Activated CD4-positive, alpha-beta memory T cell treated with anti-CD3 and anti-CD28 coated beads, Interleukin-2, amount 10 ng/mL, durations not matched to agents 7 days and 5 days (primary cell): ENCODE results near the gene BEGAIN. TPM values are rescaled to one million over a fixed set of nuclear protein-coding genes. Genes with fewer than 3 reads are reported as not detected.

ENCODE experiments used
- CTCF ChIA-PET: fragments of 350-600 bp; sonication (Branson Sonifier 250); formaldehyde crosslinking; loops from one replicate; lab custom pipeline; 2021; ENCODE audit warnings: antibody characterized with exemption, inconsistent platforms; lab: Charles Lee
- POLR2A ChIA-PET: fragments of 350-600 bp; sonication (Branson Sonifier 250); formaldehyde crosslinking; loops from one replicate; lab custom pipeline; 2021; ENCODE audit warnings: antibody characterized with exemption; lab: Charles Lee
- DNase-seq: peaks from one replicate; pipeline ENCODE4 v3.0.0-alpha.2; 2020
- H3K27ac Mint-ChIP-seq: one replicate; pipeline ENCODE4 v1.8.0; 2021; ENCODE audit warnings: mild to moderate bottlenecking, mixed read lengths
- H3K27me3 Mint-ChIP-seq: one replicate; pipeline ENCODE4 v1.8.0; 2021; ENCODE audit warnings: mixed read lengths
- H3K36me3 Mint-ChIP-seq: one replicate; pipeline ENCODE4 v1.8.0; 2021; ENCODE audit warnings: low read depth, mixed read lengths
- H3K4me1 Mint-ChIP-seq: one replicate; pipeline ENCODE4 v1.8.0; 2021; ENCODE audit warnings: mixed read lengths
- H3K4me3 Mint-ChIP-seq: one replicate; pipeline ENCODE4 v1.8.0; 2021; ENCODE audit warnings: mild to moderate bottlenecking, mixed read lengths
- H3K9me3 Mint-ChIP-seq: one replicate; pipeline ENCODE4 v1.8.0; 2021; ENCODE audit warnings: mixed read lengths
- total RNA-seq, 2 experiments: library from RNA; stranded (reverse); gene quantifications; one replicate each; pipeline ENCODE4 v1.2.3, GENCODE V29; 2021

The BEGAIN gene
- total RNA-seq, 2 experiments from 2014 or later, result 2.7 to 3.1 TPM

DNA sequence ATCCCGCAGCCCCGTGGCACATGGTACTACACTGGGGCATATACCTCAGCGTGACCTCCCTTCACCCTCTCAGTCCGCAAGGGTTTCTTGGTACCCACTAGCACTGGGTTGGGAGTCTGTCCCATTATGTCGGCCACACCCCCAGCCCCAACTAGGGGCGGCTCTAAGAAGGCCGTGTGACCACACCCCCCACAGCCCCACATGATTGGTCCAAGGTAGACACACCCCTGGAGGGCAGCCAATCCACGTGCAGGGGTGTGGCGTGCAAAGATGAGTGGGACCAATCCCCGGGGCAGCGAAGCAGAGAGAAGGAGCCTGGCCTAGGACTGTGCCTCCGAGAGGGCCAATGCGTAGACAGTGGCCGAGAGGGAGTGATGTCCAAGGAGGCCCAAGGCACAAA is 34.6 kb upstream of the BEGAIN start:
- POLR2A ChIA-PET, result no interaction called here
- DNase-seq, result no peak
- H3K9me3 Mint-ChIP-seq, result no peaks in the 10 kb centered on the region
- H3K27me3 Mint-ChIP-seq, result peaks cover 33% of the 10 kb centered on the region
- CTCF ChIA-PET, result no interaction called here
- H3K4me3 Mint-ChIP-seq, result no peak overlapping the region
- H3K36me3 Mint-ChIP-seq, result no peaks in the 10 kb centered on the region
- H3K27ac Mint-ChIP-seq, result no peak overlapping the region
- H3K4me1 Mint-ChIP-seq, result peaks cover 16% of the 10 kb centered on the region

GRCh38 chr14:100620255-100621100 is 33.3 kb upstream of the BEGAIN start:
- no peak for DNase-seq
- Mint-ChIP-seq H3K4me3 (no peak overlapping the region), H3K27ac (no peak overlapping the region), H3K27me3 (peaks cover 24% of the 10 kb centered on the region), H3K36me3 (no peaks in the 10 kb centered on the region), H3K9me3 (no peaks in the 10 kb centered on the region), H3K4me1 (peaks cover 18% of the 10 kb centered on the region)
- CTCF ChIA-PET, result no interaction called here
- POLR2A ChIA-PET, result no interaction called here

GRCh38 chr14:100619396-100620254 is 32.4 kb upstream of the BEGAIN start:
- ChIA-PET CTCF (no interaction called here), POLR2A (no interaction called here)
- DNase-seq, result no peak
- Mint-ChIP-seq H3K4me1 (peaks cover 16% of the 10 kb centered on the region), H3K4me3 (no peak overlapping the region), H3K9me3 (no peaks in the 10 kb centered on the region), H3K27ac (no peak overlapping the region), H3K36me3 (no peaks in the 10 kb centered on the region), H3K27me3 (peaks cover 17% of the 10 kb centered on the region)

DNA sequence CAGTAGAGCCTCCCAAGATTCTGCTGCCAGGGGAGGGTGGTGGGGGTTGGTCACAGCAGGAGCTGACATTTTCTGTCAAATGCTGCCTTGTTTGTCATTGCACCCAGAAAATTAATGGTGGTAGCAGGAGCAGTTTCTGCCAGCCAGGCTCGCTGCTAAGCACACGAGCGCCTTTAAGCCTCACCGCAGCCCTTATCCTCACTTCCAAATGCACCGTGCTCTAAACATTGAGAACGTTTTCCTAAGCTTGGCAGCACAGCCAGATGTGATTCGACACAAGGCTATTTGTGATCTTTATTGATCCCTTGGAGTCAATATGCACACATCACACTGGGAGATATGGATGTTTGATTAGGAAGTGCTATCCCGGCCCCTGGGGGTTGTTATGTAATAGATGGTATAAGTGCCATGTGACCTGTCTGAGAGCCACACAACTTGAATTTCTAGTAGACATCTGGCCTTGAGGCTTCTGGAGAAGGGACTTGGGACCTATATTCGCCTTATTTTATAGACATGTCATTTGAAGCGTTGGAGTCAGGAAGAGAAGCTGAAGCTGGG is 31.6 kb upstream of the BEGAIN start:
- ChIA-PET POLR2A (no interaction called here), CTCF (interaction anchor here (3.0 kb wide), 1 partner anchor 27 kb away, joined by 21 read pairs; no protein-coding TSS in a partner anchor)
- Mint-ChIP-seq H3K27me3 (peaks cover 11% of the 10 kb centered on the region), H3K27ac (no peak overlapping the region), H3K9me3 (no peaks in the 10 kb centered on the region), H3K36me3 (no peaks in the 10 kb centered on the region), H3K4me1 (peaks cover 14% of the 10 kb centered on the region), H3K4me3 (no peak overlapping the region)
- no peak for DNase-seq

- Mint-ChIP-seq H3K4me1 (peaks cover 14% of the 10 kb centered on the region), H3K4me3 (no peak overlapping the region), H3K36me3 (no peaks in the 10 kb centered on the region), H3K27me3 (peaks cover 11% of the 10 kb centered on the region), H3K27ac (no peak overlapping the region), H3K9me3 (no peaks in the 10 kb centered on the region)
- DNase-seq, result no peak
- ChIA-PET CTCF (interaction anchor here (1.1 to 3.0 kb wide), 3 partner anchors 22 to 233 kb away, joined by 4 to 21 read pairs (median 4); no protein-coding TSS in a partner anchor), POLR2A (no interaction called here)
Measured at GRCh38 chr14:100618318-100618693, 31.1 kb upstream of the BEGAIN start.

GRCh38 chr14:100617410-100618317 is 30.4 kb upstream of the BEGAIN start:
- Mint-ChIP-seq H3K4me3 (peak overlapping the region; percentile 2), H3K27me3 (peaks cover 8% of the 10 kb centered on the region), H3K36me3 (no peaks in the 10 kb centered on the region), H3K27ac (no peak overlapping the region), H3K4me1 (peaks cover 14% of the 10 kb centered on the region), H3K9me3 (no peaks in the 10 kb centered on the region)
- POLR2A ChIA-PET, result interaction anchor here (0.9 to 1.4 kb wide), 2 partner anchors 11 to 28 kb away, joined by 4 to 5 read pairs; no protein-coding TSS in a partner anchor
- CTCF ChIA-PET, result interaction anchor here (1.1 to 3.0 kb wide), 4 partner anchors 22 to 233 kb away, joined by 4 to 21 read pairs (median 6); no protein-coding TSS in a partner anchor
- no peak for DNase-seq

- H3K9me3 Mint-ChIP-seq, result no peaks in the 10 kb centered on the region
- no peaks in the 10 kb centered on the region for H3K36me3 Mint-ChIP-seq
- no peak for DNase-seq
- POLR2A ChIA-PET, result interaction anchor here (0.9 to 1.4 kb wide), 2 partner anchors 10 to 28 kb away, joined by 4 to 5 read pairs; no protein-coding TSS in a partner anchor
- H3K27ac Mint-ChIP-seq, result no peak overlapping the region
- peaks cover 14% of the 10 kb centered on the region for H3K4me1 Mint-ChIP-seq
- CTCF ChIA-PET, result interaction anchor here (1.6 to 3.0 kb wide), 3 partner anchors 23 to 36 kb away, joined by 4 to 21 read pairs (median 8); no protein-coding TSS in a partner anchor
- peak overlapping the region; percentile 2 for H3K4me3 Mint-ChIP-seq
- H3K27me3 Mint-ChIP-seq, result peaks cover 10% of the 10 kb centered on the region
Measured at GRCh38 chr14:100616854-100617409, 29.7 kb upstream of the BEGAIN start.

DNA sequence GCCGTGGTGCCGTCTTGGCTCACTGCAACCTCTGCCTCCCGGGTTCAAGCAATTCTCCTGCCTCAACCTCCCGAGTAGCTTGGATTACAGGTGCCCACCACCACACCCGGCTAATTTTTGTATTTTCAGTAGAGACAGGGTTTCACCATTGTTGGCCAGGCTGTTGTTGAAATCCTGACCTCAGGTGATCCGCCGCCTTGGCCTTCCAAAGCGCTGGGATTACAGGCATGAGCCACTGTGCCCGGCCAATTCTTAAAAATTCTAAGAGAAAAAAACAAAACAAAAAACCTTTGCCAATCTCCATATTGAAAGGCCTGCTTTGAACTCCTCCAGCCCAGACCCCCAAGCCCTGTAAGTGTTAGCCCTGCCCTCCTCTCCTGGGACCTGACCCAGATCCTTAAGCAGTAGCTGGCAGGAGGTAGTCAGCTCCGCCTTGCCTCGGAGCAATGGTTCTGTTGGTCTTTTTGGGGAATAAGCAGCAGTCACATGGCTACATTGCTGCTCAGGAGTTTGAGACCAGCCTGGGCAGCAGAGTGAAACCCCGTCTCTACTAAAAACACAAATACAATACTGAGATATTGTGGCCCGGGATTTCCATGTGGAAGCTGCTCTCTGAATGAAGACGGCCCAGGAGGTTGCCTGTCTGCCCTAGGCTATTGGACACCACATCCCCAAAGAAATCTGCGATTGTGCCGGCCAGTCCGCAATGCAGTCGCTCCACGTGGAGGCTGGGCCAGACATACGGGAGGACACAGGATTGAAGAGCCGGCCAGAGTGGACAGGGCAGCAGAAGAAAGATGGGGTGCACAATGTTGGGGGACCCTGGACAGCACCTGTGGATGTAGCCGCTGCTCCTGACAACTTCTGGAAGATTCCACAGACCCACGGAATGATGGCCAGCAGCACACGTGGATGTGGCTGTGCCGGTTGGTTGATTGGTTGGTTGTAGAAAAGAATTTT is 28.8 kb upstream of the BEGAIN start:
- Mint-ChIP-seq H3K9me3 (no peaks in the 10 kb centered on the region), H3K4me3 (no peak overlapping the region), H3K4me1 (peaks cover 14% of the 10 kb centered on the region), H3K36me3 (no peaks in the 10 kb centered on the region), H3K27me3 (peaks cover 10% of the 10 kb centered on the region), H3K27ac (no peak overlapping the region)
- POLR2A ChIA-PET, result interaction anchor here (0.9 to 1.4 kb wide), 2 partner anchors 9 to 29 kb away, joined by 4 to 5 read pairs; no protein-coding TSS in a partner anchor
- CTCF ChIA-PET, result interaction anchor here (1.3 to 3.0 kb wide), 3 partner anchors 30 to 37 kb away, joined by 5 to 21 read pairs (median 8); no protein-coding TSS in a partner anchor
- no peak for DNase-seq

- Mint-ChIP-seq H3K4me3 (no peak overlapping the region), H3K36me3 (no peaks in the 10 kb centered on the region), H3K9me3 (no peaks in the 10 kb centered on the region), H3K4me1 (peaks cover 14% of the 10 kb centered on the region), H3K27ac (no peak overlapping the region), H3K27me3 (peaks cover 8% of the 10 kb centered on the region)
- ChIA-PET POLR2A (no interaction called here), CTCF (interaction anchor here (1.3 kb wide), 1 partner anchor 31 kb away, joined by 5 read pairs; no protein-coding TSS in a partner anchor)
- DNase-seq, result no peak
Measured at GRCh38 chr14:100614803-100615202, 27.6 kb upstream of the BEGAIN start.

GRCh38 chr14:100612986-100613385 is 25.8 kb upstream of the BEGAIN start:
- Mint-ChIP-seq H3K27ac (no peak overlapping the region), H3K4me1 (peaks cover 10% of the 10 kb centered on the region), H3K4me3 (no peak overlapping the region), H3K36me3 (no peaks in the 10 kb centered on the region), H3K9me3 (no peaks in the 10 kb centered on the region), H3K27me3 (peaks cover 8% of the 10 kb centered on the region)
- ChIA-PET CTCF (interaction anchor here (0.9 to 2.6 kb wide), 6 partner anchors 13 to 43 kb away, joined by 3 to 14 read pairs (median 4); no protein-coding TSS in a partner anchor), POLR2A (no interaction called here)
- no peak for DNase-seq
